Keratinocyte (primary cell): ENCODE measurements around the gene TWNK. TPM values are rescaled to one million over a fixed set of nuclear protein-coding genes. Genes with fewer than 3 reads are reported as not detected.

Experiments used
- DNase-seq: peaks from one replicate; pipeline ENCODE4 v3.0.0-alpha.2; 2011; ENCODE audit warnings: low read depth, missing footprints, low spot score
- FAIRE-seq: peaks from 2 replicates; lab custom pipeline; 2011; peaks lifted over from hg19 to GRCh38; lab: Jason Lieb, UNC
- H2AFZ ChIP-seq: 2 replicates; pipeline ENCODE4 v1.6.0; 2012; ENCODE audit warnings: low read length, control low read depth, inconsistent platforms; ENCODE audit not compliant: control insufficient read depth
- H3K27ac ChIP-seq: 2 replicates; pipeline ENCODE4 v1.5.1; 2011; ENCODE audit warnings: low read length; ENCODE audit not compliant: control insufficient read depth, insufficient read depth
- H3K27me3 ChIP-seq: 3 replicates; pipeline ENCODE4 v1.6.0; 2011; ENCODE audit warnings: low read length; ENCODE audit not compliant: control insufficient read depth, insufficient read depth; ENCODE audit errors: extremely low read depth
- H3K36me3 ChIP-seq, 2 experiments: 2 replicates in 1 of 2; 3 replicates in 1 of 2; pipeline ENCODE4 v1.5.1; 2011; ENCODE audit warnings: low read length in 2 of 2, mild to moderate bottlenecking in 1 of 2; ENCODE audit not compliant: control insufficient read depth in 2 of 2, insufficient read depth in 2 of 2; ENCODE audit errors: extremely low read depth in 1 of 2
- H3K4me1 ChIP-seq: 3 replicates; pipeline ENCODE4 v1.5.1; 2011; ENCODE audit warnings: low read length; ENCODE audit not compliant: control insufficient read depth, insufficient read depth; ENCODE audit errors: extremely low read depth
- H3K4me2 ChIP-seq: 3 replicates; pipeline ENCODE4 v1.6.0; 2011; ENCODE audit warnings: low read depth, low read length; ENCODE audit not compliant: control insufficient read depth, insufficient read depth; ENCODE audit errors: extremely low read depth
- H3K4me3 ChIP-seq, 3 experiments: fragments of 200-600 bp in 1 of 3; sonication (generic) in 1 of 3; 2 replicates in 2 of 3; 3 replicates in 1 of 3; pipeline ENCODE4 v1.5.1; 2011 to 2016; ENCODE audit warnings: low read length in 3 of 3, mild to moderate bottlenecking in 3 of 3, control low read depth in 2 of 3, inconsistent platforms in 1 of 3, low read depth in 1 of 3, mixed read lengths in 1 of 3, mixed run types in 1 of 3, moderate library complexity in 1 of 3; ENCODE audit not compliant: control insufficient read depth in 2 of 3, insufficient read depth in 2 of 3; ENCODE audit errors: extremely low read depth in 1 of 3
- H3K79me2 ChIP-seq: 2 replicates; pipeline ENCODE4 v1.6.0; 2012; ENCODE audit warnings: low read length; ENCODE audit not compliant: control insufficient read depth, insufficient read depth
- H3K9ac ChIP-seq: 3 replicates; pipeline ENCODE4 v1.6.0; 2011; ENCODE audit warnings: low read length; ENCODE audit not compliant: control insufficient read depth, insufficient read depth; ENCODE audit errors: extremely low read depth
- H3K9me1 ChIP-seq: 3 replicates; pipeline ENCODE4 v1.6.0; 2011; ENCODE audit warnings: low read length; ENCODE audit not compliant: control insufficient read depth, insufficient read depth; ENCODE audit errors: extremely low read depth
- H3K9me3 ChIP-seq: 2 replicates; pipeline ENCODE4 v1.5.1; 2012; ENCODE audit warnings: low read depth, low read length; ENCODE audit not compliant: control insufficient read depth
- H4K20me1 ChIP-seq: 3 replicates; pipeline ENCODE4 v1.6.0; 2011; ENCODE audit warnings: low read length; ENCODE audit not compliant: control insufficient read depth, insufficient read depth; ENCODE audit errors: extremely low read depth
- EZH2 ChIP-seq: IDR thresholded peaks from one replicate; pipeline ENCODE4 v1.6.1; 2012; ENCODE audit warnings: inconsistent platforms, mild to moderate bottlenecking, low read length, moderate library complexity
- dilution Hi-C: fragments of 300-500 bp; cut with MboI; formaldehyde crosslinking; loops from one replicate; pipeline ENCODE4 v1.7.0; 2020; ENCODE audit warnings: low sequenced_read_pairs; ENCODE audit not compliant: extremely low pct_ligation_motif_present
- polyA plus RNA-seq, 5 experiments: library from polyadenylated mRNA; depleted of rRNA in 3 of 5; stranded (reverse) in 3 of 5; stranded (forward) in 1 of 5; unstranded in 1 of 5; fragments of >200 nt; gene quantifications; 1 replicate in 1 of 5; 2 replicates in 3 of 5; 3 replicates in 1 of 5; pipeline versions ENCODE4 v1.2.1 to v1.2.3, GENCODE V29; 2011 to 2012; ENCODE audit warnings: missing spikeins in 2 of 5, low read depth in 1 of 5, low replicate concordance in 1 of 5
- TF ChIP-seq, protein P1 (sequence below), 3 experiments: IDR thresholded peaks in 1 of 3; conservative IDR thresholded peaks in 1 of 3; optimal IDR thresholded peaks in 1 of 3; 2 replicates in 2 of 3; 3 replicates in 1 of 3; pipeline versions ENCODE3 to v1.5.1; 2011; ENCODE audit warnings: low read length in 3 of 3, mild to moderate bottlenecking in 3 of 3, moderate library complexity in 2 of 3, control low read depth in 1 of 3, inconsistent platforms in 1 of 3; ENCODE audit not compliant: insufficient read depth in 2 of 3; ENCODE audit errors: extremely low read depth in 1 of 3

The TWNK gene
- polyA plus RNA-seq, 1 donor (not counting 4 experiments of a cell fraction or from before 2014, with no cell fraction given) = 12.9 TPM

- no peak for TF ChIP-seq EZH2
- TF ChIP-seq, protein P1, sequence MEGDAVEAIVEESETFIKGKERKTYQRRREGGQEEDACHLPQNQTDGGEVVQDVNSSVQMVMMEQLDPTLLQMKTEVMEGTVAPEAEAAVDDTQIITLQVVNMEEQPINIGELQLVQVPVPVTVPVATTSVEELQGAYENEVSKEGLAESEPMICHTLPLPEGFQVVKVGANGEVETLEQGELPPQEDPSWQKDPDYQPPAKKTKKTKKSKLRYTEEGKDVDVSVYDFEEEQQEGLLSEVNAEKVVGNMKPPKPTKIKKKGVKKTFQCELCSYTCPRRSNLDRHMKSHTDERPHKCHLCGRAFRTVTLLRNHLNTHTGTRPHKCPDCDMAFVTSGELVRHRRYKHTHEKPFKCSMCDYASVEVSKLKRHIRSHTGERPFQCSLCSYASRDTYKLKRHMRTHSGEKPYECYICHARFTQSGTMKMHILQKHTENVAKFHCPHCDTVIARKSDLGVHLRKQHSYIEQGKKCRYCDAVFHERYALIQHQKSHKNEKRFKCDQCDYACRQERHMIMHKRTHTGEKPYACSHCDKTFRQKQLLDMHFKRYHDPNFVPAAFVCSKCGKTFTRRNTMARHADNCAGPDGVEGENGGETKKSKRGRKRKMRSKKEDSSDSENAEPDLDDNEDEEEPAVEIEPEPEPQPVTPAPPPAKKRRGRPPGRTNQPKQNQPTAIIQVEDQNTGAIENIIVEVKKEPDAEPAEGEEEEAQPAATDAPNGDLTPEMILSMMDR (optimal IDR thresholded peaks at IDR 0.05 in 1 of 3, IDR thresholded peaks at IDR 0.05 in 1 of 3, conservative IDR thresholded peaks at IDR 0.05 in 1 of 3; ENCODE audit: extremely low read depth in 1 of 3, insufficient read depth in 2 of 3, low read length in 3 of 3) = no peak
- Histone ChIP-seq H3K9ac (no peak overlapping the region), H3K4me1 (no peaks in the 10 kb centered on the region), H4K20me1 (no peaks in the 10 kb centered on the region), H2AFZ (no peak overlapping the region), H3K79me2 (no peaks in the 10 kb centered on the region), H3K9me1 (peaks cover 2% of the 10 kb centered on the region), H3K9me3 (no peaks in the 10 kb centered on the region), H3K36me3 (peaks cover 0 to 5% of the 10 kb centered on the region in 2 experiments), H3K4me3 (no peak overlapping the region), H3K27ac (no peak overlapping the region), H3K4me2 (no peak overlapping the region), H3K27me3 (no peaks in the 10 kb centered on the region)
- no peak for FAIRE-seq
- dilution Hi-C loops = no loop called here
- DNase-seq = no peak
Observed at GRCh38 chr10:100967332-100967731, 20.0 kb upstream of the TWNK start.

GRCh38 chr10:100968062-100968736 lies 19.1 kb upstream of the TWNK start:
- DNase-seq (no peak), FAIRE-seq (no peak)
- Histone ChIP-seq H3K9me1 (peaks cover 2% of the 10 kb centered on the region), H3K9ac (no peak overlapping the region), H4K20me1 (no peaks in the 10 kb centered on the region), H3K4me2 (no peak overlapping the region), H3K4me1 (no peaks in the 10 kb centered on the region), H3K9me3 (no peaks in the 10 kb centered on the region), H2AFZ (no peak overlapping the region), H3K79me2 (no peaks in the 10 kb centered on the region), H3K4me3 (no peak overlapping the region), H3K27ac (no peak overlapping the region), H3K27me3 (no peaks in the 10 kb centered on the region), H3K36me3 (no peaks in the 10 kb centered on the region)
- dilution Hi-C loops = no loop called here
- TF ChIP-seq EZH2 = no peak
- TF ChIP-seq, protein P1 (optimal IDR thresholded peaks at IDR 0.05 in 1 of 3, IDR thresholded peaks at IDR 0.05 in 1 of 3, conservative IDR thresholded peaks at IDR 0.05 in 1 of 3; ENCODE audit: extremely low read depth in 1 of 3, insufficient read depth in 2 of 3, low read length in 3 of 3) = no peak
